ENCODE data around the gene TLCD4.
"Not testable (repeated sequence)": the region's sequence is repeated elsewhere in the genome, so short reads cannot be mapped to it uniquely, and the experiment has no call there.

Gene TLCD4

GRCh38 chr1:95117207-95118066 is at the start of gene TLCD4:
Gene TLCD4 (plus strand): TSS chr1:95117355. CDS start chr1:95143902, 26,547 bp downstream.
- peak; percentile 11 for DNase-seq (ENCODE audit: low read depth)

- no peak for DNase-seq (ENCODE audit: low read depth)
Observed at GRCh38 chr1:95067568-95067967, 49.6 kb upstream of the TLCD4 start.

GRCh38 chr1:95068956-95069709 is 48.0 kb upstream of the TLCD4 start:
- no peak for DNase-seq (ENCODE audit: low read depth)

- DNase-seq (ENCODE audit: low read depth) = no peak
Observed at GRCh38 chr1:95069710-95070093, 47.5 kb upstream of the TLCD4 start.

GRCh38 chr1:95071539-95071938 is 45.6 kb upstream of the TLCD4 start:
- DNase-seq (ENCODE audit: low read depth) = no peak

- DNase-seq (ENCODE audit: low read depth) = no peak
Observed at GRCh38 chr1:95072117-95072516, 45.0 kb upstream of the TLCD4 start.

- DNase-seq (ENCODE audit: low read depth) = peak; percentile 87
Observed at GRCh38 chr1:95072532-95073419, 44.4 kb upstream of the TLCD4 start, which contains the start of gene ALG14. Gene ALG14 (minus strand): TSS chr1:95072951. CDS start chr1:95072898, 53 bp downstream.

- DNase-seq (ENCODE audit: low read depth) = no peak
Observed at GRCh38 chr1:95073446-95073845, 43.7 kb upstream of the TLCD4 start.

GRCh38 chr1:95076034-95076433 is 41.1 kb upstream of the TLCD4 start:
- DNase-seq (ENCODE audit: low read depth) = no peak

- DNase-seq (ENCODE audit: low read depth) = no peak
Observed at GRCh38 chr1:95080446-95080845, 36.7 kb upstream of the TLCD4 start.

GRCh38 chr1:95080879-95081278 is 36.3 kb upstream of the TLCD4 start:
- DNase-seq (ENCODE audit: low read depth) = no peak

- DNase-seq (ENCODE audit: low read depth) = no peak
Observed at GRCh38 chr1:95084317-95085176, 32.6 kb upstream of the TLCD4 start.

- DNase-seq (ENCODE audit: low read depth) = no peak
Observed at GRCh38 chr1:95085376-95085775, 31.8 kb upstream of the TLCD4 start.

- DNase-seq (ENCODE audit: low read depth) = no peak
Observed at GRCh38 chr1:95086949-95087533, 30.1 kb upstream of the TLCD4 start.

GRCh38 chr1:95088303-95088702 is 28.9 kb upstream of the TLCD4 start:
- DNase-seq (ENCODE audit: low read depth) = no peak

GRCh38 chr1:95089650-95090287 is 27.4 kb upstream of the TLCD4 start:
- DNase-seq (ENCODE audit: low read depth) = no peak

GRCh38 chr1:95091290-95091689 is 25.9 kb upstream of the TLCD4 start:
- not testable (repeated sequence) for DNase-seq (ENCODE audit: low read depth)

- DNase-seq (ENCODE audit: low read depth) = not testable (repeated sequence)
Observed at GRCh38 chr1:95092891-95093290, 24.3 kb upstream of the TLCD4 start.

- no peak for DNase-seq (ENCODE audit: low read depth)
Observed at GRCh38 chr1:95093296-95093695, 23.9 kb upstream of the TLCD4 start.

- DNase-seq (ENCODE audit: low read depth) = no peak
Observed at GRCh38 chr1:95094923-95095322, 22.2 kb upstream of the TLCD4 start.

Measured in activated T-helper 9 cell treated with anti-CD3 and anti-CD28 coated beads, Interleukin-2, amount 50 U/mL, for 16 hours (primary cell).